Neural cell (in vitro differentiated cells): ENCODE results near the gene REC8.

Experiments used
- CTCF ChIP-seq: fragments of 450-650 bp; IDR thresholded peaks from 2 replicates; pipeline ENCODE4 v1.5.1; 2014; ENCODE audit warnings: antibody characterized with exemption, mild to moderate bottlenecking, moderate library complexity; ENCODE audit not compliant: poor library complexity, severe bottlenecking
- EP300 ChIP-seq: fragments of 450-650 bp; conservative IDR thresholded peaks from 2 replicates; pipeline ENCODE4 v1.6.1; 2014; ENCODE audit warnings: antibody characterized with exemption, mild to moderate bottlenecking, moderate library complexity; ENCODE audit not compliant: poor library complexity, severe bottlenecking
- EZH2 ChIP-seq: fragments of 200-600, 300-800 bp; shearing (Covaris generic), sonication (generic); IDR thresholded peaks from 2 replicates; pipeline ENCODE4 v1.6.1; 2014; ENCODE audit warnings: antibody characterized with exemption, low read length, borderline replicate concordance, mild to moderate bottlenecking; ENCODE audit not compliant: insufficient read depth, poor library complexity, severe bottlenecking
- REST ChIP-seq: IDR thresholded peaks from 2 replicates; pipeline ENCODE4 v1.6.1; 2012; ENCODE audit warnings: borderline replicate concordance
- TAF1 ChIP-seq: IDR thresholded peaks from 2 replicates; pipeline ENCODE4 v1.6.1; 2012; ENCODE audit warnings: low read depth

- TF ChIP-seq CTCF (no peak), EP300 (no peak), REST (no peak), TAF1 (no peak), EZH2 (no peak)
Observed at GRCh38 chr14:24176599-24176998, 4.7 kb downstream of the REC8 start.
